Stimulated activated CD8-positive, alpha-beta memory T cell treated with anti-CD3 and anti-CD28 coated beads, Interleukin-12 subunit alpha, Interleukin-12 subunit beta, amount 100 ng/mL, for 4 hours (primary cell): ENCODE measurements around the gene SH3BP2.

ENCODE experiments used
- DNase-seq: peaks from one replicate; pipeline ENCODE4 v3.0.0-alpha.2; 2020; ENCODE audit warnings: low read depth

SH3BP2 gene

DNA sequence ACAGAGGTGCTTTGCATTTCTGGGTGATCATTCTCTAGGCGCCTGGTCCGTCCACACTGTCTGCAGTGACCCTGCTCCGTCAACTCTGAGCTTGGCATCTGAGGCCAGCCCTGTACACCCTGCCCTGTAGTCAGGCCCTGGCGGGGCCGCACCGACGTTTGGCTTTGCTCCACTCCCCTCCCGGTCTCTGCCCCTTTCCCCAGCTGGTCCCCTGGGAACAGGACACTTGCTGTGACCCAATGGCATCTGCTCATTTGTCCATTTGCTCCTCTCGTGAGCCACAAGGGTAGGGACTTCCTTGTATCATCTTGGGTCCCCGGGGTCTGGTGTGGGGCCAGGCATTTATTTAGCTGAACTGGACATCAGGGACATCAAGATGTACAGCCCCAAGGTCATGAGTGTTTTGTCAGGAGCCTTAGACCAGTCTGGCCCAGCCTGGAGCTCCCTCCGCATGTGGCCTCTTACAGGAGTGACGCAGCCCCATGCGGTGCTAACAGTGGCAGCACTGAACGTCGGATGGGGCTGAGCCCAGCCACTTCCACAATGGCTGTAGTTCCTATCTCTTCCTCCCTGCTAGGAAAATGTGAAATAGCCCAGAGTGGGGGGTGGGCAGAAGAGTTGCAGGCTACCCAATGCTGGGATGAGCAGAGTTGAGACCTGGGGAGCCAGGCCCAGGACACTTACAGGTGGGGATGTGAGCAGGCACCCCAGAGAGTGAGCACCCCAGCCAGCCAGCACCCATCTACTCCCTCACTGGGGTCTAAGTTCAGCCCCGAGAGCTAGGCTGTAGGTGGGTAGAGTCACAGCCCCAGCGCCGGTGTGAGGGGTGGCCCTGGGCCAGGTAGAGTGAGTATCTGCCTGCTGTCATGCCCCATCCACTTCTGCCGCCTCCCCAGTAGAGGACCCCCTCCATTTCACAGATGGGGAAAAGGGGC, 2.0 kb upstream of the SH3BP2 start:
- no peak for DNase-seq

- no peak for DNase-seq
Measured at GRCh38 chr4:2791518-2792395, 1.1 kb upstream of the SH3BP2 start.

DNA sequence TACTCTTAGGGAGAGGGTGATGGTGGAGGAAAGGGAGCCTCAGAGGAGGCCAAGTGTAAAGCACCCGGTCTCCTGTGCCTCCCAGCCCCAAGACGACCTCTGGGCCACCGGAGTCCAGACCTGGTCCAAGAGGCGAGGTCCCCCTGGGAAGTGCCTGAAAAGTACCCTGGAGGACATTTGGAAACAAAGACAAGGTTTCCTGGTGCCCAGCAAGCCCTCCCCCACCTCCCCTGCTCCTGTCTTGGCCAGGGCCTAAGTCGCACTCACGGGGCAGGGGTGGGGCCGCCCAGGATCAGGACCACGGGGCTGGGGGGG, 532 bp upstream of the SH3BP2 start:
- DNase-seq: no peak

- DNase-seq: no peak
Measured at GRCh38 chr4:2793586-2794485, 951 bp downstream of the SH3BP2 start.

- DNase-seq: no peak
Measured at GRCh38 chr4:2794486-2795299, 1.8 kb downstream of the SH3BP2 start.

DNA sequence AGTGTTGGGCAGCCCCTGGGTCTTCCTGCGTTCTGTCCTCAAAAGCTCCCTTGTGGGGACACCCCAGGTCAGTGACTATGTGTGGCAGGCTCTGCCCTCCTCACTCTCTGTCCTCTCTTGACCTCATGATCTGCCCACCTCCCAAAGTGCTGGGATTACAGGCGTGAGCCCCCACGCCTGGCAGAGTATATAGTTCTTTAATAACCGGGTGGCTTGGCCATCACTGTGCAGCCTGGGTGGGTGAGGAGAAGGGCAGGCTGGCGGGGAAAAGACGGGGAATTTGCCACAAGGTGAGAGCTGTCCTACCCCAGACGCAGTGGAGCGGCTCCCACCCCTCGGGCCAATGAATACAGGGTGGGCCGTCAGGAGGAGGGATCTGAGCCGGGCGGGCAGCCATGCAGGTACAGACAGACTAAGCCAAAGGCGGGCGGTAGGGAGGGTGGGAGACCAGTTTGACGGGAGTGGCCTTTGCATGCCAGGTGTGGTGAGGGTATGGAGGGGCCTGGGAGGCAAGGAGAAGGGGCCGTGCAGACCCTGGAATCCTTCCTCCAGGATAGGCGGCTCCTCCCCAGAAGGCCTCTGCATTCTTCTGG, 2.5 kb downstream of the SH3BP2 start:
- no peak for DNase-seq

GRCh38 chr4:2795893-2796848, 3.3 kb downstream of the SH3BP2 start:
- DNase-seq: no peak

- no peak for DNase-seq
Measured at GRCh38 chr4:2796849-2797544, 4.1 kb downstream of the SH3BP2 start.

GRCh38 chr4:2797545-2798305, 4.8 kb downstream of the SH3BP2 start:
- no peak for DNase-seq

GRCh38 chr4:2798399-2799223, 5.7 kb downstream of the SH3BP2 start:
- DNase-seq: no peak

- DNase-seq: no peak
Measured at GRCh38 chr4:2799224-2799911, 6.5 kb downstream of the SH3BP2 start.

DNA sequence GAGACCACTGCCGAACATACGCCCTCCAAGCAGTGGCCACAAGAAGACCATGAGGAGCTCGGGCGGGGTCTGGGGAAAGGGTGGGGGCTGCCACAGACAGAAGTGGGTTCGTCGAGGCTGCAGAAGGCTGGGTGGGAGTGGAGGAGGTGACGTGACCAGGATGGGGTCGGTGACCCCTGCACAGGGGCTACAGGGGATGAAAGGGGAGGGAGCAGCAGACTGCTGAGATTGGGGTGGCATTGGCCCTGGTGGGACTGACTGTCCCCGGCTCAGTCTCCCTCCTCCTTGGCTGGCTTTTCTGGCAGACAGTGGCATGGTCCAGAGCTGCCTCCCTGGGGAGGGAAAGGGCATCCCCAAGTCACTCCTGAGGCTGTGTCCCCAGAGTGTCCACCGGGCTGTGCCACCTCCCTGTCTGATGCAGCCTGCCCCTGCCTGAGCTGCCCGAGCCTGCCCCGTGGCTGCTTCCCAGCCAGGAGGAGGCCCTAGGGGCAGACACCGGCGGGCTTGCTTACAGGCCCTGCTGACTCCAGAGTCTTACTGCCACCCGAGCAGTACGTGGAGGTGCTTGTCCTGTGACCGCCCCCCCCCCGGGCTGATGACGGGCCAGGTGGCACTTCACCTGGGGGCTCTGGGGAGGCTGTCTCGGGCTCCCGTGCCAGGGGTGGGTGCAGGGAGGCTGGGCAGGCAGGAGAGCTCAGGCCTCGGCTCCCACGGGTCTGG, 7.2 kb downstream of the SH3BP2 start:
- no peak for DNase-seq

- DNase-seq: no peak
Measured at GRCh38 chr4:2800691-2801596, 8.1 kb downstream of the SH3BP2 start.

DNA sequence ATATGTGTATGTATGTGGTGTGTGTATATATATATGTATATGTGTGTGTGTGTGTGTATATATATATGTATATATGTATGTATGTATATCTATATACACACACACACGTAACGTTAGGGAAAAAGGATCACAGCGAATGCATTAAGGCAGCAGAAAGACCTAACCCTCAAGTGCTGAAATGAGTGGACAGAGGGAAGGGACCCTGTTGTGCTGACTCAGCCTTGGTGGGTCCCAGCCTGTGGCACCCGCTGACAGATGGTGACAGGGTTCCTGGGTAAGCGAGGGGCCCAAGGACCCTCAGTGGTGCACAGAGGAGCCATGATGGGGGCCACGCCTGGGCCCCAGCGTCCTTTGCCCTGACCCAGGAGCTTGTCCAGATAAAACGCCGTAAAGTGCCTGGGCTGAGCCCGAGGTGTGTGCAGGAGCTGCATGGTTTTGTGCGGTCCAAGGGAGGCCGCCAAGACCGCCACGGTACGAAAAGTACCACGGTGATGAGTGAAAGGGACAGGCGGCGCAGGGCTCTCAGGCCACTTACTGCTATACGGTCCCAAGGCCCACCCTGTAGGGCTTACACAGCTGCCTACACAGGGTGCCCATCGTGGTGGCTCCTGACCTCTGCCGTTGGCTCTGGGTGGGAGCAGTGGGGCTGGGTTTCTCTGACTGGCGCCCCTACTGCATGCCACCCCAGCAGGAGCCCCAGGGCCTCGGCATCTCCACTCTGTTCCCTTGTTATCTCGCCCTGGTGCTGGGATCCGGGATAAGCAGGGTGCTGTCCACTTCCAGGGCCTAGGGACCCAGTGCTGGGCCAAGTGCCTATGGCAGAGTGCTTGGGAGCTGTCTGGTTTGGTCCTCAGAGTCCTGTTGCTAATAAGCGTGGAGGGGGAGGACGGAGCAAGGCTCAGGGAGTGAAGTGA, 10.0 kb downstream of the SH3BP2 start:
- no peak for DNase-seq
